B cell (primary cell): ENCODE data around the gene CAMK2A.

Source experiments
- CTCF ChIP-seq: fragments of 200-600 bp; IDR thresholded peaks from one replicate; pipeline ENCODE4 v1.8.0; 2022; ENCODE audit warnings: antibody characterized with exemption, mild to moderate bottlenecking
- EZH2 ChIP-seq: IDR thresholded peaks from 2 replicates; pipeline ENCODE4 v1.6.1; 2012; ENCODE audit warnings: borderline replicate concordance, low read depth, mild to moderate bottlenecking, moderate library complexity, low read length; ENCODE audit not compliant: insufficient read depth, poor library complexity, severe bottlenecking

GRCh38 chr5:150234576-150235499, 54.7 kb downstream of the CAMK2A start:
- TF ChIP-seq CTCF: no peak
- TF ChIP-seq EZH2: no peak
